Endothelial cell of umbilical vein (primary cell): Measurements from ENCODE around the gene RASA2. TPM values are rescaled to one million over a fixed set of nuclear protein-coding genes. Genes with fewer than 3 reads are reported as not detected.
A peak's percentile ranks its signal among the peaks of the same experiment; 100 is the strongest.

Experiments used
- BruUV-seq: library from RNA; stranded (reverse); fragments of 400-500 nt; replicated peaks from 2 replicates; lab custom pipeline; 2021; lab: Mats Ljungman, UMichigan
- CTCF ChIA-PET: fragments of 300-600, 350-600 bp; sonication (Branson Sonifier 250); formaldehyde crosslinking; loops from one replicate; lab custom pipeline; 2021; ENCODE audit warnings: antibody characterized with exemption, inconsistent platforms; lab: Charles Lee
- POLR2A ChIA-PET: fragments of 300-600, 350-600 bp; sonication (Branson Sonifier 250); formaldehyde crosslinking; loops from one replicate; lab custom pipeline; 2021; ENCODE audit warnings: antibody characterized with exemption, inconsistent platforms; lab: Charles Lee
- DNase-seq: peaks from one replicate; pipeline ENCODE4 v3.0.0-alpha.2; 2011; ENCODE audit warnings: low read depth, low spot score
- FAIRE-seq: peaks from 2 replicates; lab custom pipeline; 2011; peaks lifted over from hg19 to GRCh38; lab: Jason Lieb, UNC
- H2AFZ ChIP-seq: 2 replicates; pipeline ENCODE4 v1.6.0; 2012; ENCODE audit warnings: low read depth, low read length, control low read depth, inconsistent platforms
- H3K27ac ChIP-seq: 2 replicates; pipeline ENCODE4 v1.5.1; 2011; ENCODE audit warnings: low read depth, mild to moderate bottlenecking, control low read depth, low read length, moderate library complexity; ENCODE audit not compliant: insufficient read depth
- H3K27me3 ChIP-seq, 2 experiments: 2 replicates each; pipeline versions ENCODE4 v1.6.0 to v1.6.1; 2011; ENCODE audit warnings: low read length in 2 of 2, mixed read lengths in 1 of 2; ENCODE audit not compliant: control insufficient read depth in 2 of 2, insufficient read depth in 2 of 2
- H3K36me3 ChIP-seq, 2 experiments: 2 replicates in 1 of 2; 3 replicates in 1 of 2; pipeline ENCODE4 v1.5.1; 2011; ENCODE audit warnings: low read length in 2 of 2, mild to moderate bottlenecking in 1 of 2, moderate library complexity in 1 of 2; ENCODE audit not compliant: control insufficient read depth in 2 of 2, insufficient read depth in 2 of 2; ENCODE audit errors: extremely low read depth in 1 of 2
- H3K4me1 ChIP-seq: 3 replicates; pipeline ENCODE4 v1.5.1; 2011; ENCODE audit warnings: mild to moderate bottlenecking, low read length; ENCODE audit not compliant: control insufficient read depth, insufficient read depth; ENCODE audit errors: extremely low read depth
- H3K4me2 ChIP-seq: 2 replicates; pipeline ENCODE4 v1.6.1; 2011; ENCODE audit warnings: low read length, control low read depth, mixed read lengths; ENCODE audit not compliant: insufficient read depth
- H3K4me3 ChIP-seq, 3 experiments: fragments of 200-600 bp in 1 of 3; sonication (generic), shearing (Covaris generic) in 1 of 3; replicated peaks in 1 of 3; 2 replicates each; pipeline ENCODE4 v1.5.1; 2011 to 2016; ENCODE audit warnings: control low read depth in 3 of 3, low read length in 3 of 3, mild to moderate bottlenecking in 2 of 3, inconsistent platforms in 1 of 3, low read depth in 1 of 3, moderate library complexity in 1 of 3; ENCODE audit not compliant: insufficient read depth in 1 of 3
- H3K79me2 ChIP-seq: 2 replicates; pipeline ENCODE4 v1.6.0; 2012; ENCODE audit warnings: low read length, inconsistent platforms; ENCODE audit not compliant: control insufficient read depth, insufficient read depth
- H3K9ac ChIP-seq: replicated peaks from 2 replicates; pipeline ENCODE3; 2011; ENCODE audit warnings: low read length, control low read depth; ENCODE audit not compliant: insufficient read depth; ENCODE audit errors: extremely low read depth
- H3K9me1 ChIP-seq: replicated peaks from 3 replicates; pipeline ENCODE4 v1.6.0; 2011; ENCODE audit warnings: mild to moderate bottlenecking, low read length; ENCODE audit not compliant: control insufficient read depth, insufficient read depth; ENCODE audit errors: extremely low read depth
- H3K9me3 ChIP-seq: replicated peaks from 2 replicates; pipeline ENCODE4 v1.5.1; 2012; ENCODE audit warnings: low read length, inconsistent platforms; ENCODE audit not compliant: control insufficient read depth, insufficient read depth
- H4K20me1 ChIP-seq: replicated peaks from 2 replicates; pipeline ENCODE3; 2011; ENCODE audit warnings: mild to moderate bottlenecking, low read length; ENCODE audit not compliant: control insufficient read depth, insufficient read depth; ENCODE audit errors: extremely low read depth
- EZH2 ChIP-seq: IDR thresholded peaks from 2 replicates; pipeline ENCODE4 v1.6.1; 2012; ENCODE audit warnings: borderline replicate concordance, low read depth, mild to moderate bottlenecking, moderate library complexity, low read length, inconsistent platforms; ENCODE audit not compliant: severe bottlenecking
- FOS ChIP-seq: IDR thresholded peaks from 2 replicates; pipeline ENCODE4 v1.6.1; 2011; ENCODE audit warnings: mild to moderate bottlenecking, low read length, moderate library complexity, borderline replicate concordance; ENCODE audit not compliant: insufficient read depth
- GATA2 ChIP-seq: IDR thresholded peaks from 2 replicates; pipeline ENCODE4 v1.7.0; 2011; ENCODE audit warnings: low read depth, mild to moderate bottlenecking, moderate library complexity, mixed read lengths, low read length; ENCODE audit not compliant: insufficient read length, insufficient read depth
- JUN ChIP-seq: IDR thresholded peaks from 2 replicates; pipeline ENCODE4 v1.6.1; 2011; ENCODE audit warnings: borderline replicate concordance, low read depth; ENCODE audit not compliant: insufficient read length, insufficient read depth
- MAX ChIP-seq: IDR thresholded peaks from 2 replicates; pipeline ENCODE4 v1.6.1; 2011; ENCODE audit not compliant: insufficient read depth, insufficient read length
- MYC ChIP-seq: IDR thresholded peaks from one replicate; pipeline ENCODE4 v1.6.1; 2011; ENCODE audit warnings: mild to moderate bottlenecking, low read depth, low read length
- POLR2A ChIP-seq: IDR thresholded peaks from 2 replicates; pipeline ENCODE4 v1.6.1; 2012; ENCODE audit warnings: low read depth, mild to moderate bottlenecking, control low read depth, low read length
- POLR2AphosphoS5 ChIP-seq: IDR thresholded peaks from 2 replicates; pipeline ENCODE4 v1.6.1; 2012; ENCODE audit warnings: low read depth, mild to moderate bottlenecking, control low read depth, low read length, moderate library complexity; ENCODE audit not compliant: insufficient read depth
- dilution Hi-C: fragments of 300-500 bp; cut with MboI; formaldehyde crosslinking; loops from one replicate; pipeline ENCODE4 v1.15.0; 2019; ENCODE audit warnings: low sequenced_read_pairs; ENCODE audit not compliant: extremely low pct_ligation_motif_present
- intact Hi-C: fragments of 100-400 bp; cut with micrococcal nuclease; formaldehyde crosslinking; loops from one replicate; pipeline ENCODE4 v1.10.0; 2022
- polyA plus RNA-seq, 4 experiments: library from polyadenylated mRNA; depleted of rRNA in 3 of 4; stranded (reverse) in 3 of 4; unstranded in 1 of 4; fragments of >200 nt; gene quantifications; 2 replicates each; pipeline versions ENCODE4 v1.2.1 to v1.2.3, GENCODE V29; 2011 to 2012; ENCODE audit warnings: missing spikeins in 1 of 4
- total RNA-seq: library from RNA; stranded (reverse); gene quantifications from 2 replicates; pipeline ENCODE4 v1.2.3, GENCODE V29; 2021
- TF ChIP-seq, protein P1 (sequence below), 2 donors: IDR thresholded peaks; 1 replicate in 1 of 2; 2 replicates in 1 of 2; pipeline ENCODE4 v1.5.1; 2011; ENCODE audit warnings: low read length in 2 of 2, mild to moderate bottlenecking in 2 of 2, moderate library complexity in 2 of 2, control low read depth in 1 of 2, inconsistent platforms in 1 of 2, low read depth in 1 of 2; ENCODE audit not compliant: insufficient read depth in 1 of 2; ENCODE audit errors: extremely low read depth in 1 of 2

Gene RASA2
- total and polyA plus RNA-seq, 2 donors (not counting 3 experiments of a cell fraction or from before 2014, with no cell fraction given) = 3.1 to 20.2 TPM

- CTCF ChIA-PET = interaction anchor here (0.7 to 9.3 kb wide), 19 partner anchors 12 to 454 kb away, joined by 3 to 351 read pairs (median 7); no protein-coding TSS in a partner anchor
- H3K4me2 ChIP-seq = no peak overlapping the region
- BruUV-seq = no TSS peak
- no peaks in the 10 kb centered on the region for H3K9me1 ChIP-seq
- H3K79me2 ChIP-seq = no peaks in the 10 kb centered on the region
- H3K27me3 ChIP-seq = no peaks in the 10 kb centered on the region
- no peak overlapping the region for H3K27ac ChIP-seq
- FAIRE-seq (no peak), DNase-seq (no peak)
- intact Hi-C loops (loop anchor here (10.0 kb wide), 1 partner anchor 454 kb away; no protein-coding TSS in a partner anchor), dilution Hi-C loops (no loop called here)
- H3K9ac ChIP-seq = no peak overlapping the region
- H2AFZ ChIP-seq = peak overlapping the region; percentile 5
- no peak for TF ChIP-seq MAX
- no peak for TF ChIP-seq GATA2
- TF ChIP-seq, protein P1, sequence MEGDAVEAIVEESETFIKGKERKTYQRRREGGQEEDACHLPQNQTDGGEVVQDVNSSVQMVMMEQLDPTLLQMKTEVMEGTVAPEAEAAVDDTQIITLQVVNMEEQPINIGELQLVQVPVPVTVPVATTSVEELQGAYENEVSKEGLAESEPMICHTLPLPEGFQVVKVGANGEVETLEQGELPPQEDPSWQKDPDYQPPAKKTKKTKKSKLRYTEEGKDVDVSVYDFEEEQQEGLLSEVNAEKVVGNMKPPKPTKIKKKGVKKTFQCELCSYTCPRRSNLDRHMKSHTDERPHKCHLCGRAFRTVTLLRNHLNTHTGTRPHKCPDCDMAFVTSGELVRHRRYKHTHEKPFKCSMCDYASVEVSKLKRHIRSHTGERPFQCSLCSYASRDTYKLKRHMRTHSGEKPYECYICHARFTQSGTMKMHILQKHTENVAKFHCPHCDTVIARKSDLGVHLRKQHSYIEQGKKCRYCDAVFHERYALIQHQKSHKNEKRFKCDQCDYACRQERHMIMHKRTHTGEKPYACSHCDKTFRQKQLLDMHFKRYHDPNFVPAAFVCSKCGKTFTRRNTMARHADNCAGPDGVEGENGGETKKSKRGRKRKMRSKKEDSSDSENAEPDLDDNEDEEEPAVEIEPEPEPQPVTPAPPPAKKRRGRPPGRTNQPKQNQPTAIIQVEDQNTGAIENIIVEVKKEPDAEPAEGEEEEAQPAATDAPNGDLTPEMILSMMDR (IDR thresholded peaks at IDR 0.05; ENCODE audit: extremely low read depth in 1 of 2, insufficient read depth in 1 of 2, low read depth in 1 of 2, low read length in 2 of 2) = no peak
- no peak for TF ChIP-seq EZH2
- TF ChIP-seq JUN = no peak
- no peak for TF ChIP-seq MYC
- no peak for TF ChIP-seq POLR2AphosphoS5
- TF ChIP-seq FOS = no peak
- TF ChIP-seq POLR2A = no peak
- H3K4me3 ChIP-seq = no peak overlapping the region
- POLR2A ChIA-PET = no interaction called here
- no peaks in the 10 kb centered on the region for H3K4me1 ChIP-seq
- no peaks in the 10 kb centered on the region for H3K9me3 ChIP-seq
- no peaks in the 10 kb centered on the region for H3K36me3 ChIP-seq
- no peaks in the 10 kb centered on the region for H4K20me1 ChIP-seq
Observed at GRCh38 chr3:141459008-141459407, 27.8 kb upstream of the RASA2 start.
